ENCODE results near the gene RNF166. TPM values are rescaled to one million over a fixed set of nuclear protein-coding genes. Genes with fewer than 3 reads are reported as not detected.
"Not testable (repeated sequence)": the region's sequence is repeated elsewhere in the genome, so short reads cannot be mapped to it uniquely, and the experiment has no call there.

RNF166 gene
- total RNA-seq, 2 experiments from 2014 or later: 80.7 to 82.4 TPM

DNA sequence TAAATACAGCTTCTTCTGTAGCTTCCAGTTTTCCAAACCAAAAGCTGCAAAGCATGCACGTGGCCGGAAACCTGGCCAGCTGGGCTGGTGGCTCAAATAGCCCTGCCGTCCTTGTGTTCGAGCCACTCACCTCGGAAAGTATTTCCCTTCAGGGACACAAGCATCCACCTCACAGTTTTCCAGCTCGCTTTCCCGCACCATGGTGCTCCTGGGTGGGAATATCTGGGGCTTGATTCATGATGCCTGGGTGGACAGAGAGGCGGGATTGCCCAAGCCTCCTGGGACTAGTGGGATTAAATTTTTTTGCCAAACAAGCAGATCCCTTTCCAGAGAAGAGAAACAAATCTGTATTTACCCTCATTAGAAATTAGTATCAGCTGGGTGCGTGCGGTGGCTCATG, 36.2 kb downstream of the RNF166 start:
- H3K27me3 Mint-ChIP-seq: no peaks in the 10 kb centered on the region
- no peak overlapping the region for H3K4me3 Mint-ChIP-seq
- intact Hi-C loops (cut with micrococcal nuclease): no loop called here
- ChIA-PET POLR2A (interaction anchor here (1.1 kb wide), 1 partner anchor 8 kb away, joined by 6 read pairs; no protein-coding TSS in a partner anchor), CTCF (interaction anchor here (1.0 kb wide), 1 partner anchor 12 kb away, joined by 4 read pairs; no protein-coding TSS in a partner anchor)
- peaks cover 5% of the 10 kb centered on the region for H3K4me1 Mint-ChIP-seq (ENCODE audit: low read depth)
- H3K27ac Mint-ChIP-seq: no peak overlapping the region
- H3K36me3 Mint-ChIP-seq (ENCODE audit: low read depth): peaks cover 4% of the 10 kb centered on the region
- ATAC-seq: no peak
- no peak for DNase-seq
- H3K9me3 Mint-ChIP-seq: no peaks in the 10 kb centered on the region
- TF ChIP-seq, protein P1, sequence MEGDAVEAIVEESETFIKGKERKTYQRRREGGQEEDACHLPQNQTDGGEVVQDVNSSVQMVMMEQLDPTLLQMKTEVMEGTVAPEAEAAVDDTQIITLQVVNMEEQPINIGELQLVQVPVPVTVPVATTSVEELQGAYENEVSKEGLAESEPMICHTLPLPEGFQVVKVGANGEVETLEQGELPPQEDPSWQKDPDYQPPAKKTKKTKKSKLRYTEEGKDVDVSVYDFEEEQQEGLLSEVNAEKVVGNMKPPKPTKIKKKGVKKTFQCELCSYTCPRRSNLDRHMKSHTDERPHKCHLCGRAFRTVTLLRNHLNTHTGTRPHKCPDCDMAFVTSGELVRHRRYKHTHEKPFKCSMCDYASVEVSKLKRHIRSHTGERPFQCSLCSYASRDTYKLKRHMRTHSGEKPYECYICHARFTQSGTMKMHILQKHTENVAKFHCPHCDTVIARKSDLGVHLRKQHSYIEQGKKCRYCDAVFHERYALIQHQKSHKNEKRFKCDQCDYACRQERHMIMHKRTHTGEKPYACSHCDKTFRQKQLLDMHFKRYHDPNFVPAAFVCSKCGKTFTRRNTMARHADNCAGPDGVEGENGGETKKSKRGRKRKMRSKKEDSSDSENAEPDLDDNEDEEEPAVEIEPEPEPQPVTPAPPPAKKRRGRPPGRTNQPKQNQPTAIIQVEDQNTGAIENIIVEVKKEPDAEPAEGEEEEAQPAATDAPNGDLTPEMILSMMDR (IDR thresholded peaks at IDR 0.05): no peak

DNA sequence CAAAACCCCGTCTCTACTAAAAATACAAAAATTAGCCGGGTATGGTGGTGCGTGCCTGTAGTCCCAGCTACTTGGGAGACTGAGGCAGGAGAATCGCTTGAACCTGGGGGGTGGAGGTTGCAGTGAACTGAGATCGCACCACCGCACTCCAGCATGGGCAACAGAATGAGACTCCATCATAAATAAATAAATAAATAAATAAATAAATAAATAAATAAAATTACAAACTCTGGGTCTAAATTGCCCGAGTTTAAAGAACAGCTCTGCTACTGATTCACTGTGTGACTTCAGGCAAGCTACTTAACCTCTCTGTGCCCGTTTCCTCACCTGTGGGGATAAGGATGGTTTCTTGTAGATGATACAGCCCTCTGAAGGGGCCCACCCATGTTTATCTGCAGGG, 36.7 kb downstream of the RNF166 start:
- H3K9me3 Mint-ChIP-seq; DNase-seq; ATAC-seq; intact Hi-C loops (cut with micrococcal nuclease); H3K36me3 Mint-ChIP-seq (ENCODE audit: low read depth); H3K27ac Mint-ChIP-seq; H3K27me3 Mint-ChIP-seq; H3K4me1 Mint-ChIP-seq (ENCODE audit: low read depth); H3K4me3 Mint-ChIP-seq: not testable (repeated sequence)
- ChIA-PET POLR2A (interaction anchor here (0.6 to 1.1 kb wide), 2 partner anchors 9 to 78 kb away, joined by 4 to 6 read pairs; no protein-coding TSS in a partner anchor), CTCF (interaction anchor here (1.0 to 1.8 kb wide), 2 partner anchors 12 to 16 kb away, joined by 4 to 5 read pairs; no protein-coding TSS in a partner anchor)

DNA sequence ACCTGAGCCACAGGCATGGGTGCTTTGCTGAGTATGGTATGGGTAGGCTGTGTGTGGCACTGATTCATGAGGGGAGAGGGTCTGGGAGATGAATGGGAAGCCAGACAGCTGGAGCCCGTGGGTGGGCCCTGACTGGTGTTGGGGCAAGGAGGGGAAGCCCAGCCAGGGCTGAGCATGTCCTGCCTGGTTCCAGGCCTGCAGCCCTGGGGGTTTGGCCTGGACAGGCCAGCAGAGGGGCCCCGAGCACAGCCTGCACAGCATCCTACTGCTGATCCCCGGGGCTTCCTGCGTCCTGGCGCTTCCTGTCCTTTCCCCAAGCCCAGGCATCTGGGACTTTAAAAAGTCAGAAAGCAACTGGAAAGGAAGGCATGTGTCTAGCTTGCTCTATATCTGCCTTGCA, 38.7 kb downstream of the RNF166 start:
- TF ChIP-seq, protein P1 (IDR thresholded peaks at IDR 0.05): no peak
- no peaks in the 10 kb centered on the region for H3K27me3 Mint-ChIP-seq
- no peak overlapping the region for H3K27ac Mint-ChIP-seq
- ATAC-seq (no peak), DNase-seq (no peak)
- ChIA-PET CTCF (interaction anchor here (1.0 kb wide), 1 partner anchor 18 kb away, joined by 3 read pairs; no protein-coding TSS in a partner anchor), POLR2A (interaction anchor here (1.2 kb wide), 1 partner anchor 29 kb away, joined by 3 read pairs; the partner anchor contains the start of gene IL17C)
- H3K9me3 Mint-ChIP-seq: no peaks in the 10 kb centered on the region
- intact Hi-C loops (cut with micrococcal nuclease): no loop called here
- H3K4me1 Mint-ChIP-seq (ENCODE audit: low read depth): peaks cover 9% of the 10 kb centered on the region
- H3K4me3 Mint-ChIP-seq: no peak overlapping the region
- peaks cover 6% of the 10 kb centered on the region for H3K36me3 Mint-ChIP-seq (ENCODE audit: low read depth)

GRCh38 chr16:88665570-88665969, 40.6 kb downstream of the RNF166 start:
- ChIA-PET CTCF (interaction anchor here (0.7 to 1.8 kb wide), 2 partner anchors 8 to 16 kb away, joined by 3 to 9 read pairs; no protein-coding TSS in a partner anchor), POLR2A (interaction anchor here (0.7 to 3.6 kb wide), 3 partner anchors 9 to 402 kb away, joined by 3 to 20 read pairs (median 4); no protein-coding TSS in a partner anchor)
- peaks cover 21% of the 10 kb centered on the region for H3K4me1 Mint-ChIP-seq (ENCODE audit: low read depth)
- no peak overlapping the region for H3K4me3 Mint-ChIP-seq
- H3K27ac Mint-ChIP-seq: no peak overlapping the region
- H3K9me3 Mint-ChIP-seq: no peaks in the 10 kb centered on the region
- peaks cover 10% of the 10 kb centered on the region for H3K36me3 Mint-ChIP-seq (ENCODE audit: low read depth)
- DNase-seq (no peak), ATAC-seq (no peak)
- intact Hi-C loops (cut with micrococcal nuclease): no loop called here
- H3K27me3 Mint-ChIP-seq: no peaks in the 10 kb centered on the region
- TF ChIP-seq, protein P1 (IDR thresholded peaks at IDR 0.05): no peak

GRCh38 chr16:88665148-88665547, 41.1 kb downstream of the RNF166 start:
- no peaks in the 10 kb centered on the region for H3K27me3 Mint-ChIP-seq
- TF ChIP-seq, protein P1 (IDR thresholded peaks at IDR 0.05): no peak
- H3K4me1 Mint-ChIP-seq (ENCODE audit: low read depth): peaks cover 21% of the 10 kb centered on the region
- intact Hi-C loops (cut with micrococcal nuclease): no loop called here
- peak overlapping the region; percentile 37 for H3K4me3 Mint-ChIP-seq
- H3K36me3 Mint-ChIP-seq (ENCODE audit: low read depth): peaks cover 11% of the 10 kb centered on the region
- no peak overlapping the region for H3K27ac Mint-ChIP-seq
- H3K9me3 Mint-ChIP-seq: no peaks in the 10 kb centered on the region
- no peak for ATAC-seq
- DNase-seq: no peak
- ChIA-PET CTCF (interaction anchor here (0.7 to 1.8 kb wide), 2 partner anchors 8 to 16 kb away, joined by 3 to 9 read pairs; no protein-coding TSS in a partner anchor), POLR2A (interaction anchor here (0.6 to 3.6 kb wide), 4 partner anchors 9 to 44 kb away, joined by 3 to 20 read pairs (median 5); no protein-coding TSS in a partner anchor)
